ENCODE results near the gene IRAK2. TPM values are rescaled to one million over a fixed set of nuclear protein-coding genes. Genes with fewer than 3 reads are reported as not detected.

The IRAK2 gene
- total and polyA plus RNA-seq, 2 of the 8 experiments (the other 6 are each of a cell fraction or from before 2014, with no cell fraction given) = 1.5 TPM

DNA sequence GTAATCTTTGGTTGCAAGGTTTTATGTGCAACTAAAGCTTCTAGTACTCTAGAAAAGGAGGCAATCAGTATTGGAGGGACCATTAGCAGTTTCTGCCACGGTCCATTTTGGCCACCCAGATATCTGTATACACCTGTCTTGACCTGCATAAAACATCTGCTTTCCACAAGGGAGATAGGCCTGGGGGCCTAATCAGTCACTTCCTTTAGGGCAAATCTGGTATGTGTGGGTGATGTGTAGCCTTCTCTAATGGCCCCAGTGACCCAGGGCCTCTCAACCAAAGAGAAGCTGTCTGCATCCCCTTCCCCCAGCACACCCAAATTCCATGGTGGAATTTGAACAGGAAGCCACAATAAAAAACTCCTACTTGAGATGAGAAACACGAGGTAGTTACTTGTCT, 19.5 kb downstream of the IRAK2 start:
- Histone ChIP-seq H2BK12ac (ENCODE audit: low read depth, low read length) (no peak overlapping the region), H2BK5ac (ENCODE audit: low read depth, low read length) (no peak overlapping the region), H3K79me1 (ENCODE audit: low read depth, low read length) (no peaks in the 10 kb centered on the region), H2BK120ac (replicated peaks; ENCODE audit: low read depth, low read length) (no peak overlapping the region), H3K4me2 (ENCODE audit: insufficient read depth in 1 of 2, low read depth in 2 of 2, low read length in 2 of 2) (no peak overlapping the region), H3K18ac (ENCODE audit: extremely low read depth, low read length) (no peak overlapping the region), H3K23me2 (ENCODE audit: low read depth, low read length) (no peaks in the 10 kb centered on the region), H3K4me3 (ENCODE audit: extremely low read depth in 1 of 4, insufficient read depth in 2 of 4, low read depth in 3 of 4, low read length in 4 of 4) (no peak overlapping the region), H4K8ac (ENCODE audit: extremely low read depth, insufficient read depth, low read length) (no peak overlapping the region), H2AK5ac (ENCODE audit: low read depth, low read length) (no peak overlapping the region), H3K79me2 (ENCODE audit: control insufficient read depth in 1 of 2, insufficient read depth in 2 of 2, low read length in 2 of 2) (no peaks in the 10 kb centered on the region), H3K4ac (replicated peaks; ENCODE audit: insufficient read length, low read depth, low read length) (no peak overlapping the region), H3K4me1 (replicated peaks in 1 of 4; ENCODE audit: control insufficient read depth in 3 of 4, insufficient read depth in 4 of 4, low read length in 3 of 4) (peaks cover 0 to 10% (median 8%) of the 10 kb centered on the region in 4 experiments; a peak in 5 of 7 replicates), H3K14ac (ENCODE audit: insufficient read length) (no peak overlapping the region), H3K56ac (replicated peaks; ENCODE audit: insufficient read length, low read depth, low read length) (no peak overlapping the region), H4K5ac (ENCODE audit: insufficient read length, low read depth, low read length) (no peak overlapping the region), H3K36me3 (ENCODE audit: control insufficient read depth in 2 of 4, insufficient read depth in 4 of 4, low read length in 3 of 4) (no peaks in the 10 kb centered on the region), H3K9ac (replicated peaks in 1 of 4; ENCODE audit: extremely low read depth in 1 of 4, low read depth in 3 of 4, low read length in 3 of 4) (no peak overlapping the region), H2BK15ac (ENCODE audit: low read length) (no peak overlapping the region), H4K20me1 (replicated peaks in 1 of 2; ENCODE audit: control insufficient read depth in 1 of 2, insufficient read depth in 2 of 2, low read length in 2 of 2) (no peaks in the 10 kb centered on the region), H3K27me3 (replicated peaks in 1 of 4; ENCODE audit: control insufficient read depth in 3 of 4, extremely low read depth in 1 of 4, insufficient read depth in 3 of 4, low read length in 3 of 4) (no peaks in the 10 kb centered on the region), H3K23ac (ENCODE audit: insufficient read length) (no peak overlapping the region), H2AFZ (ENCODE audit: low read length) (no peak overlapping the region), H4K91ac (replicated peaks; ENCODE audit: insufficient read length, low read length) (no peak overlapping the region), H2BK20ac (ENCODE audit: low read length) (no peak overlapping the region), H3K27ac (ENCODE audit: low read depth, low read length) (no peak overlapping the region), H3K9me3 (ENCODE audit: insufficient read depth in 2 of 2, low read depth in 1 of 2, low read length in 1 of 2) (no peaks in the 10 kb centered on the region)
- 96% methylated on average over 2 of the region's 2 CpGs; no CpG with 5 or more reads in 1 of the 2 experiments for WGBS, 2 experiments (ENCODE audit: extremely low coverage in 1 of 2, insufficient coverage in 1 of 2, insufficient read length in 1 of 2, insufficient replicate concordance in 2 of 2, low coverage in 1 of 2, low lambda C conversion rate in 2 of 2, missing lambda C conversion rate in 1 of 2)
- FAIRE-seq = no peak
- DNase-seq (ENCODE audit: low read depth in 1 of 2, low spot score in 2 of 2) = no peak
- POLR2A ChIA-PET (ENCODE audit: partially characterized antibody) = no interaction called here
- CTCF ChIA-PET (ENCODE audit: partially characterized antibody) = interaction anchor here (1.0 kb wide), 1 partner anchor 8 kb away, joined by 3 read pairs; no protein-coding TSS in a partner anchor
- TF ChIP-seq KDM4A (IDR thresholded peaks at IDR 0.05; ENCODE audit: low read depth, low read length, severe bottlenecking) (no peak), TCF12 (IDR thresholded peaks at IDR 0.05; ENCODE audit: low read depth, low read length) (no peak), RFX5 (IDR thresholded peaks at IDR 0.05; ENCODE audit: borderline replicate concordance, low read depth, low read length) (no peak), CHD1 (IDR thresholded peaks at IDR 0.05; ENCODE audit: low read depth, low read length) (no peak), TAF7 (optimal IDR thresholded peaks at IDR 0.05; ENCODE audit: borderline replicate concordance, low read depth, low read length) (no peak), NRF1 (IDR thresholded peaks at IDR 0.05; ENCODE audit: low read depth, low read length) (no peak), SUZ12 (IDR thresholded peaks at IDR 0.05; ENCODE audit: low read length) (no peak), CTBP2 (IDR thresholded peaks at IDR 0.05; ENCODE audit: borderline replicate concordance, insufficient read depth, insufficient read length, low read length) (no peak), CREB1 (IDR thresholded peaks at IDR 0.05) (no peak), TEAD4 (IDR thresholded peaks at IDR 0.05; ENCODE audit: low read depth, low read length) (no peak), BCL11A (IDR thresholded peaks at IDR 0.05; ENCODE audit: low read depth in 2 of 2, low read length in 2 of 2) (no peak), BACH1 (IDR thresholded peaks at IDR 0.05; ENCODE audit: low read length) (no peak), NANOG (IDR thresholded peaks at IDR 0.05; ENCODE audit: insufficient read depth, low read depth, low read length, poor library complexity, severe bottlenecking) (no peak), EZH2 (IDR thresholded peaks at IDR 0.05; ENCODE audit: low read depth, low read length, severe bottlenecking) (no peak)
- TF ChIP-seq, protein P1, sequence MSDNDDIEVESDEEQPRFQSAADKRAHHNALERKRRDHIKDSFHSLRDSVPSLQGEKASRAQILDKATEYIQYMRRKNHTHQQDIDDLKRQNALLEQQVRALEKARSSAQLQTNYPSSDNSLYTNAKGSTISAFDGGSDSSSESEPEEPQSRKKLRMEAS (IDR thresholded peaks at IDR 0.05) = no peak

All from H1 (cell line).